Naive thymus-derived CD4-positive, alpha-beta T cell (primary cell): Measurements from ENCODE around the gene NXPH3. TPM values are rescaled to one million over a fixed set of nuclear protein-coding genes. Genes with fewer than 3 reads are reported as not detected.

Source experiments
- ATAC-seq: fragments of 150-1000 bp; cut with Tn5 transposase; 2 replicates; pipeline ENCODE4 v1.10.0; 2021; ENCODE audit warnings: mild to moderate bottlenecking, moderate library complexity
- CTCF ChIA-PET: fragments of 350-600 bp; sonication (Branson Sonifier 250); formaldehyde crosslinking; loops from one replicate; lab custom pipeline; 2021; ENCODE audit warnings: antibody characterized with exemption; lab: Charles Lee
- POLR2A ChIA-PET: fragments of 350-600 bp; sonication (Branson Sonifier 250); formaldehyde crosslinking; loops from one replicate; lab custom pipeline; 2021; ENCODE audit warnings: antibody characterized with exemption, inconsistent platforms; lab: Charles Lee
- DNase-seq, 9 donors: peaks; one replicate each; pipeline versions ENCODE4 v3.0.0 to v3.0.0-alpha.2; 2020 to 2022; ENCODE audit warnings: mixed read lengths in 1 of 9
- H3K27ac ChIP-seq: one replicate; pipeline ENCODE4 v1.7.0; 2013; ENCODE audit warnings: mild to moderate bottlenecking, low read depth, low read length, moderate library complexity
- H3K27me3 ChIP-seq, 2 donors: one replicate each; pipeline ENCODE4 v1.7.0; 2013; ENCODE audit warnings: low read length in 2 of 2, mild to moderate bottlenecking in 2 of 2, moderate library complexity in 2 of 2; ENCODE audit not compliant: control insufficient read depth in 2 of 2, insufficient read depth in 2 of 2
- H3K36me3 ChIP-seq, 3 experiments: 1 replicate in 2 of 3; 2 replicates in 1 of 3; pipeline ENCODE4 v1.7.0; 2013; ENCODE audit warnings: low read length in 3 of 3, mild to moderate bottlenecking in 3 of 3, moderate library complexity in 1 of 3; ENCODE audit not compliant: insufficient read depth in 3 of 3, control insufficient read depth in 2 of 3
- H3K4me1 ChIP-seq, 2 donors: one replicate each; pipeline ENCODE4 v1.7.0; 2013; ENCODE audit warnings: low read length in 2 of 2, mild to moderate bottlenecking in 2 of 2, moderate library complexity in 1 of 2; ENCODE audit not compliant: control insufficient read depth in 2 of 2, insufficient read depth in 2 of 2
- H3K4me3 ChIP-seq: 2 replicates; pipeline ENCODE4 v1.7.0; 2013; ENCODE audit warnings: mild to moderate bottlenecking, low read length
- H3K9me3 ChIP-seq, 3 experiments: 1 replicate in 2 of 3; 2 replicates in 1 of 3; pipeline ENCODE4 v1.7.0; 2013; ENCODE audit warnings: low read length in 3 of 3; ENCODE audit not compliant: control insufficient read depth in 2 of 3
- H3K27ac Mint-ChIP-seq, 9 donors: one replicate each; pipeline ENCODE4 v1.8.0; 2020 to 2022; ENCODE audit warnings: mixed read lengths in 9 of 9, mild to moderate bottlenecking in 8 of 9, moderate library complexity in 5 of 9, inconsistent platforms in 2 of 9
- H3K27me3 Mint-ChIP-seq, 5 donors: one replicate each; pipeline ENCODE4 v1.8.0; 2021 to 2022; ENCODE audit warnings: mixed read lengths in 5 of 5, mild to moderate bottlenecking in 1 of 5
- H3K36me3 Mint-ChIP-seq, 5 donors: one replicate each; pipeline ENCODE4 v1.8.0; 2020 to 2022; ENCODE audit warnings: mixed read lengths in 5 of 5, mild to moderate bottlenecking in 3 of 5, inconsistent platforms in 1 of 5
- H3K4me1 Mint-ChIP-seq, 7 donors: one replicate each; pipeline ENCODE4 v1.8.0; 2020 to 2022; ENCODE audit warnings: mixed read lengths in 7 of 7, mild to moderate bottlenecking in 3 of 7, inconsistent platforms in 1 of 7
- H3K4me3 Mint-ChIP-seq, 10 donors: one replicate each; pipeline ENCODE4 v1.8.0; 2020 to 2022; ENCODE audit warnings: mild to moderate bottlenecking in 10 of 10, mixed read lengths in 10 of 10, moderate library complexity in 6 of 10, inconsistent platforms in 2 of 10
- H3K9me3 Mint-ChIP-seq, 11 donors: one replicate each; pipeline ENCODE4 v1.8.0; 2020 to 2022; ENCODE audit warnings: mixed read lengths in 11 of 11, mild to moderate bottlenecking in 4 of 11, inconsistent platforms in 1 of 11, moderate library complexity in 1 of 11
- intact Hi-C, 2 donors: fragments of 100-400 bp; cut with micrococcal nuclease; formaldehyde crosslinking; loops; one replicate each; pipeline ENCODE4 v1.15.1; 2023
- polyA plus RNA-seq, 2 donors: library from polyadenylated mRNA; unstranded; fragments of 300-500 nt; fragmentation: Illumina TruSeq; gene quantifications; one replicate each; pipeline ENCODE4 v1.2.3, GENCODE V29; 2021
- total RNA-seq, 6 experiments: library from RNA in 5 of 6; stranded (reverse) in 5 of 6; gene quantifications; 1 replicate in 5 of 6; 2 replicates in 1 of 6; pipeline ENCODE4 v1.2.3 and lab custom pipeline; 2021 to 2026

Gene NXPH3
- not detected for total RNA-seq
- not detected for polyA plus RNA-seq
- not detected for total RNA-seq (lab: John Stamatoyannopoulos, UW)

- peak; percentile 84 for ATAC-seq
- intact Hi-C loops = loop anchor here in 1 of 2 donors (1.0 to 10.0 kb wide), 2 partner anchors 120 to 519 kb away; partner anchors contain the start of gene PDK2
- peak within 1 kb of the TSS; percentile 41 for H3K4me3 ChIP-seq
These were observed at the start of gene NXPH3 for GRCh38 chr17:49575679-49576087. TSS of gene NXPH3 (plus strand) at chr17:49575871. CDS start at chr17:49576220, 349 bp downstream.

GRCh38 chr17:49527927-49528651 lies 47.6 kb upstream of the NXPH3 start:
- no peaks in the 10 kb centered on the region for H3K36me3 Mint-ChIP-seq
- H3K9me3 Mint-ChIP-seq = no peaks in the 10 kb centered on the region
- Histone ChIP-seq H3K9me3 (no peaks in the 10 kb centered on the region), H3K4me1 (no peaks in the 10 kb centered on the region), H3K4me3 (no peak overlapping the region), H3K27ac (no peak overlapping the region), H3K27me3 (no peaks in the 10 kb centered on the region), H3K36me3 (no peaks in the 10 kb centered on the region)
- H3K4me1 Mint-ChIP-seq = peaks cover 0 to 8% (median 6%) of the 10 kb centered on the region in 7 donors
- POLR2A ChIA-PET = no interaction called here
- no peak overlapping the region for H3K27ac Mint-ChIP-seq
- no peak for DNase-seq
- peaks cover 0 to 26% (median 6%) of the 10 kb centered on the region in 5 donors for H3K27me3 Mint-ChIP-seq
- no peak overlapping the region for H3K4me3 Mint-ChIP-seq
- ATAC-seq = no peak
- CTCF ChIA-PET = no interaction called here
- intact Hi-C loops = no loop called here

More at GRCh38 chr17:49575679-49576087, at the start of gene NXPH3:
- POLR2A ChIA-PET = interaction anchor here (0.9 kb wide), 1 partner anchor 129 kb away, joined by 4 read pairs; no protein-coding TSS in a partner anchor
- Mint-ChIP-seq H3K9me3 (no peaks in the 10 kb centered on the region), H3K27ac (no peak within 1 kb of the TSS), H3K36me3 (no peaks in the 10 kb centered on the region), H3K27me3 (peaks cover 28 to 75% (median 29%) of the 10 kb centered on the region in 5 donors), H3K4me1 (peaks cover 0 to 12% (median 4%) of the 10 kb centered on the region in 7 donors), H3K4me3 (peak within 1 kb of the TSS; percentile 27 to 83 (median 72))
- no peaks in the 10 kb centered on the region for H3K9me3 ChIP-seq
- peak; percentile 29 to 87 (median 61) for DNase-seq
- H3K36me3 ChIP-seq = no peaks in the 10 kb centered on the region
- peaks cover 4 to 9% of the 10 kb centered on the region in 2 donors for H3K4me1 ChIP-seq
- CTCF ChIA-PET = interaction anchor here (0.6 to 1.3 kb wide), 2 partner anchors 63 to 121 kb away, joined by 3 read pairs; no protein-coding TSS in a partner anchor
- H3K27ac ChIP-seq = no peak within 1 kb of the TSS
- peaks cover 4 to 15% of the 10 kb centered on the region in 2 donors for H3K27me3 ChIP-seq

GRCh38 chr17:49528966-49529365 lies 46.7 kb upstream of the NXPH3 start:
- peaks cover 0 to 3% (median 0%) of the 10 kb centered on the region in 7 donors for H3K4me1 Mint-ChIP-seq
- H3K4me3 Mint-ChIP-seq = no peak overlapping the region
- POLR2A ChIA-PET = no interaction called here
- no peaks in the 10 kb centered on the region for H3K36me3 ChIP-seq
- CTCF ChIA-PET = interaction anchor here (0.6 kb wide), 1 partner anchor 422 kb away, joined by 3 read pairs; no protein-coding TSS in a partner anchor
- H3K4me1 ChIP-seq = no peaks in the 10 kb centered on the region
- DNase-seq (no peak), ATAC-seq (no peak)
- H3K27ac Mint-ChIP-seq = peak overlapping the region in 1 of 9 donors; percentile 58
- no peaks in the 10 kb centered on the region for H3K9me3 Mint-ChIP-seq
- H3K27ac ChIP-seq = no peak overlapping the region
- H3K27me3 Mint-ChIP-seq = peaks cover 0 to 33% (median 15%) of the 10 kb centered on the region in 5 donors
- H3K4me3 ChIP-seq = no peak overlapping the region
- H3K36me3 Mint-ChIP-seq = no peaks in the 10 kb centered on the region
- no peaks in the 10 kb centered on the region for H3K9me3 ChIP-seq
- H3K27me3 ChIP-seq = no peaks in the 10 kb centered on the region
- intact Hi-C loops = no loop called here

GRCh38 chr17:49530118-49530517 lies 45.6 kb upstream of the NXPH3 start:
- H3K9me3 ChIP-seq = no peaks in the 10 kb centered on the region
- intact Hi-C loops = no loop called here
- no peaks in the 10 kb centered on the region for H3K36me3 ChIP-seq
- no peak overlapping the region for H3K4me3 Mint-ChIP-seq
- DNase-seq (no peak), ATAC-seq (no peak)
- no peaks in the 10 kb centered on the region for H3K9me3 Mint-ChIP-seq
- no peak overlapping the region for H3K4me3 ChIP-seq
- CTCF ChIA-PET = no interaction called here
- no peak overlapping the region for H3K27ac Mint-ChIP-seq
- H3K27me3 Mint-ChIP-seq = peaks cover 0 to 36% (median 20%) of the 10 kb centered on the region in 5 donors
- POLR2A ChIA-PET = interaction anchor here (0.7 kb wide), 1 partner anchor 246 kb away, joined by 7 read pairs; no protein-coding TSS in a partner anchor
- H3K27ac ChIP-seq = no peak overlapping the region
- H3K27me3 ChIP-seq = no peaks in the 10 kb centered on the region
- H3K36me3 Mint-ChIP-seq = no peaks in the 10 kb centered on the region
- peaks cover 0 to 3% (median 0%) of the 10 kb centered on the region in 7 donors for H3K4me1 Mint-ChIP-seq
- H3K4me1 ChIP-seq = no peaks in the 10 kb centered on the region

- no peaks in the 10 kb centered on the region for H3K27me3 ChIP-seq
- H3K27ac ChIP-seq = no peak overlapping the region
- no peaks in the 10 kb centered on the region for H3K4me1 Mint-ChIP-seq
- no peak for DNase-seq
- H3K27ac Mint-ChIP-seq = no peak overlapping the region
- no peak overlapping the region for H3K4me3 ChIP-seq
- H3K9me3 Mint-ChIP-seq = peaks cover 0 to 28% (median 10%) of the 10 kb centered on the region in 11 donors
- peaks cover 0 to 18% (median 9%) of the 10 kb centered on the region in 5 donors for H3K27me3 Mint-ChIP-seq
- H3K9me3 ChIP-seq = no peaks in the 10 kb centered on the region
- no peak for ATAC-seq
- intact Hi-C loops = no loop called here
- H3K4me1 ChIP-seq = no peaks in the 10 kb centered on the region
- H3K36me3 Mint-ChIP-seq = peaks cover 0 to 8% (median 6%) of the 10 kb centered on the region in 5 donors
- ChIA-PET POLR2A (no interaction called here), CTCF (no interaction called here)
- H3K36me3 ChIP-seq = no peaks in the 10 kb centered on the region
- H3K4me3 Mint-ChIP-seq = peak overlapping the region in 1 of 10 donors; percentile 25
These were observed 31.8 kb upstream of the NXPH3 start for GRCh38 chr17:49543860-49544259.

GRCh38 chr17:49545007-49545660 lies 30.5 kb upstream of the NXPH3 start:
- H3K27me3 Mint-ChIP-seq = peaks cover 0 to 20% (median 9%) of the 10 kb centered on the region in 5 donors
- H3K27me3 ChIP-seq = no peaks in the 10 kb centered on the region
- no peaks in the 10 kb centered on the region for H3K4me1 ChIP-seq
- CTCF ChIA-PET = interaction anchor here (1.3 kb wide), 1 partner anchor 12 kb away, joined by 3 read pairs; no protein-coding TSS in a partner anchor
- H3K4me1 Mint-ChIP-seq = no peaks in the 10 kb centered on the region
- H3K36me3 Mint-ChIP-seq = peaks cover 0 to 8% (median 6%) of the 10 kb centered on the region in 5 donors
- no peaks in the 10 kb centered on the region for H3K9me3 ChIP-seq
- peaks cover 0 to 28% (median 10%) of the 10 kb centered on the region in 11 donors for H3K9me3 Mint-ChIP-seq
- no peak for DNase-seq
- no peak overlapping the region for H3K27ac Mint-ChIP-seq
- H3K27ac ChIP-seq = no peak overlapping the region
- no peak overlapping the region for H3K4me3 Mint-ChIP-seq
- no peak for ATAC-seq
- POLR2A ChIA-PET = interaction anchor here (0.7 kb wide), 1 partner anchor 110 kb away, joined by 3 read pairs; no protein-coding TSS in a partner anchor
- intact Hi-C loops = no loop called here
- H3K4me3 ChIP-seq = no peak overlapping the region
- no peaks in the 10 kb centered on the region for H3K36me3 ChIP-seq
